Measurements from ENCODE around the gene MME.
"Not testable (repeated sequence)": the region's sequence is repeated elsewhere in the genome, so short reads cannot be mapped to it uniquely, and the experiment has no call there.

Gene MME

GRCh38 chr3:155086051-155086450 lies 5.9 kb downstream of the MME start:
- DNase-seq: no peak

GRCh38 chr3:155088706-155089345 lies 8.7 kb downstream of the MME start:
- no peak for DNase-seq

- DNase-seq: no peak
Observed at GRCh38 chr3:155089495-155089894, 9.4 kb downstream of the MME start.

- no peak for DNase-seq
Observed at GRCh38 chr3:155093261-155093660, 13.1 kb downstream of the MME start.

GRCh38 chr3:155096303-155097008 lies 16.3 kb downstream of the MME start:
- no peak for DNase-seq

GRCh38 chr3:155097009-155097349 lies 16.9 kb downstream of the MME start:
- no peak for DNase-seq

- no peak for DNase-seq
Observed at GRCh38 chr3:155101398-155101797, 21.3 kb downstream of the MME start.

- no peak for DNase-seq
Observed at GRCh38 chr3:155102329-155102728, 22.2 kb downstream of the MME start.

GRCh38 chr3:155103686-155104085 lies 23.6 kb downstream of the MME start:
- no peak for DNase-seq

- DNase-seq: no peak
Observed at GRCh38 chr3:155106119-155106518, 26.0 kb downstream of the MME start.

- no peak for DNase-seq
Observed at GRCh38 chr3:155110022-155110421, 29.9 kb downstream of the MME start.

GRCh38 chr3:155110996-155111901 lies 31.1 kb downstream of the MME start:
- DNase-seq: no peak

GRCh38 chr3:155111971-155112370 lies 31.9 kb downstream of the MME start:
- DNase-seq: no peak

- DNase-seq: no peak
Observed at GRCh38 chr3:155112661-155113389, 32.7 kb downstream of the MME start.

GRCh38 chr3:155124745-155125144 lies 44.6 kb downstream of the MME start:
- not testable (repeated sequence) for DNase-seq

GRCh38 chr3:155129396-155129795 lies 49.3 kb downstream of the MME start:
- DNase-seq: no peak

GRCh38 chr3:155130001-155130400 lies 49.9 kb downstream of the MME start:
- DNase-seq: no peak

GRCh38 chr3:155131104-155131503 lies 51.0 kb downstream of the MME start:
- DNase-seq: peak; percentile 3

- DNase-seq: not testable (repeated sequence)
Observed at GRCh38 chr3:155134311-155134710, 54.2 kb downstream of the MME start.

GRCh38 chr3:155135003-155135402 lies 54.9 kb downstream of the MME start:
- no peak for DNase-seq

- no peak for DNase-seq
Observed at GRCh38 chr3:155138677-155139076, 58.6 kb downstream of the MME start.

- no peak for DNase-seq
Observed at GRCh38 chr3:155147588-155147987, 67.5 kb downstream of the MME start.

- DNase-seq: no peak
Observed at GRCh38 chr3:155149494-155149893, 69.4 kb downstream of the MME start.
